Heart right ventricle (tissue), 16 donors: ENCODE measurements around the gene GPR3. TPM values are rescaled to one million over a fixed set of nuclear protein-coding genes. Genes with fewer than 3 reads are reported as not detected.
"Not testable (repeated sequence)": the region's sequence is repeated elsewhere in the genome, so short reads cannot be mapped to it uniquely, and the experiment has no call there.

ENCODE experiments used
- ATAC-seq, 8 donors: fragments of 200-7000 bp; cut with Tn5 transposase; one replicate each; pipeline ENCODE4 v1.9.1; 2020; ENCODE audit warnings: mild to moderate bottlenecking in 8 of 8, moderate library complexity in 8 of 8, moderate number of reproducible peaks in 1 of 8
- DNase-seq, 2 donors: peaks; one replicate each; pipeline ENCODE4 v3.0.0-alpha.2; 2020
- H3K27ac ChIP-seq, 10 donors: fragments of 200-600 bp; sonication (generic) in 2 of 10; one replicate each; pipeline versions ENCODE4 v1.5.0 to v1.8.0; 2020 to 2022; ENCODE audit warnings: mild to moderate bottlenecking in 3 of 10
- H3K27me3 ChIP-seq, 7 donors: fragments of 200-600 bp; one replicate each; pipeline ENCODE4 v1.8.0; 2021 to 2022; ENCODE audit warnings: mild to moderate bottlenecking in 2 of 7
- H3K36me3 ChIP-seq, 9 donors: fragments of 200-600 bp; sonication (generic) in 1 of 9; one replicate each; pipeline versions ENCODE4 v1.5.0 to v1.8.0; 2020 to 2022; ENCODE audit warnings: mild to moderate bottlenecking in 2 of 9
- H3K4me1 ChIP-seq, 9 donors: fragments of 200-600 bp; sonication (generic) in 1 of 9; one replicate each; pipeline versions ENCODE4 v1.5.0 to v1.8.0; 2020 to 2022; ENCODE audit warnings: mild to moderate bottlenecking in 4 of 9
- H3K4me3 ChIP-seq, 10 donors: fragments of 200-600 bp; sonication (generic) in 2 of 10; one replicate each; pipeline versions ENCODE4 v1.5.0 to v1.8.0; 2020 to 2022; ENCODE audit warnings: mild to moderate bottlenecking in 7 of 10, moderate library complexity in 2 of 10
- H3K9me3 ChIP-seq, 11 donors: fragments of 200-600 bp in 10 of 11; sonication (generic) in 2 of 11; one replicate each; pipeline versions ENCODE4 v1.5.0 to v1.8.0; 2013 to 2022; ENCODE audit warnings: mild to moderate bottlenecking in 2 of 11, control low read depth in 1 of 11, moderate library complexity in 1 of 11
- CTCF ChIP-seq, 9 donors: fragments of 200-600 bp; sonication (generic) in 2 of 9; IDR thresholded peaks; one replicate each; pipeline versions ENCODE4 v1.5.0 to v1.8.0; 2021 to 2022; ENCODE audit warnings: antibody characterized with exemption in 9 of 9, mild to moderate bottlenecking in 5 of 9, moderate library complexity in 1 of 9
- WGBS, 2 donors: extraction: QIAGEN DNeasy Blood & Tissue Kit; methylation state at CpG; one replicate each; pipeline ENCODE4 v1.1.7; 2013; ENCODE audit warnings: inconsistent platforms in 1 of 2; 5-methylcytosine and 5-hydroxymethylcytosine counted together
- intact Hi-C, 10 donors: fragments of 100-400 bp; cut with DNase I; formaldehyde crosslinking; loops; one replicate each; pipeline versions ENCODE4 v1.11.1 to v1.14.2; 2022
- polyA plus RNA-seq, 2 donors: library from polyadenylated mRNA; stranded (reverse); fragments of 200-250 nt; gene quantifications; one replicate each; pipeline ENCODE4 v1.2.3, GENCODE V29; 2013
- total RNA-seq, 10 donors: library from RNA; stranded (reverse); fragmentation: NEBNext Ultra II Directional in 3 of 10; extraction: Animal tissue kit (Norgen Biotek cat#: 25700) in 3 of 10; gene quantifications; one replicate each; pipeline versions ENCODE4 v1.2.1 to v1.2.4, GENCODE V29; 2021 to 2023
- donor health status: Arrhythmogenic right ventricular cardiomyopathy.
- donor health status: ischemic (EF 13 %, LVEDD 7.1; RV severe dilation, severe dysfunction).
- donor health status: healthy with polysubstance abuse.
- donor health status: DM: no; HTN: yes; CAD: no.
- donor health status: DM: no; HTN: no; CAD: no.
- donor health status: ischemic (EF 25% LVEDD 6.9; RV normal size, moderate dysfunction).
- donor health status: ischemic (EF 25% LVEDD 5.7; RV mildly dilated, moderate dysfunction).
- donor health status: healthy.
- donor health status: DM: yes; HTN: yes; CAD: no.
- donor health status: Ischemic cardiomyopathy.
- donor health status: ischemic (EF 35%, LVEDD 5.7; RV mildly dilated, moderate dysfunction).
- donor health status: nonischemic (EF 11% LVEDD 7.7; RV severe dilation, severe dysfunction).
- donor health status: DM: yes; HTN: yes; CAD: no.
- donor health status: PGD.
- donor health status: ischemic (EF 29% LVEDD 5.4; RV normal size, mild dysfunction).
- donor health status: nonischemic (EF 23%, LVEDD 6.1; RV moderate dilation, normal function).

GPR3 gene
- total and polyA plus RNA-seq, 12 donors = 0.27 to 3.4 (median 0.42) TPM; not detected in 1

GRCh38 chr1:27405074-27405473 lies 12.7 kb downstream of the GPR3 start:
- WGBS, 2 donors = 25 to 28% methylated on average over 13 of the region's 13 CpGs
- Histone ChIP-seq H3K4me1 (peaks cover 41 to 78% (median 67%) of the 10 kb centered on the region in 9 donors), H3K4me3 (no peak overlapping the region), H3K27ac (peak overlapping the region; percentile 68 to 91 (median 82)), H3K9me3 (no peaks in the 10 kb centered on the region), H3K36me3 (peaks cover 0 to 49% (median 18%) of the 10 kb centered on the region in 9 donors), H3K27me3 (no peaks in the 10 kb centered on the region)
- peak in 1 of 9 donors; percentile 11 for TF ChIP-seq CTCF (IDR thresholded peaks at IDR 0.05)
- peak; percentile 58 to 64 for DNase-seq
- intact Hi-C loops = loop anchor here in 2 of 10 donors (10.0 kb wide), 1 partner anchor 260 kb away; no protein-coding TSS in a partner anchor
- peak; percentile 26 to 57 (median 45) for ATAC-seq

- H3K36me3 ChIP-seq = peaks cover 0 to 56% (median 25%) of the 10 kb centered on the region in 9 donors
- WGBS, 2 donors = 47 to 53% methylated on average over 17 of the region's 18 CpGs
- not testable (repeated sequence) for H3K4me3 ChIP-seq, DNase-seq, H3K27me3 ChIP-seq, H3K9me3 ChIP-seq
- peak in 7 of 9 donors; percentile 16 to 41 (median 26) for TF ChIP-seq CTCF (IDR thresholded peaks at IDR 0.05)
- ATAC-seq = peak in 7 of 8 donors; percentile 7 to 25 (median 11)
- intact Hi-C loops = loop anchor here in 2 of 10 donors (10.0 kb wide), 1 partner anchor 259 kb away; no protein-coding TSS in a partner anchor
- H3K27ac ChIP-seq = peak overlapping the region; percentile 68 to 91 (median 82)
- H3K4me1 ChIP-seq = peaks cover 41 to 71% (median 63%) of the 10 kb centered on the region in 9 donors
Measured at GRCh38 chr1:27405598-27406361, 13.4 kb downstream of the GPR3 start.

- Histone ChIP-seq H3K4me1 (peaks cover 41 to 65% (median 59%) of the 10 kb centered on the region in 9 donors), H3K36me3 (peaks cover 0 to 61% (median 31%) of the 10 kb centered on the region in 9 donors), H3K27ac (peak overlapping the region; percentile 68 to 91 (median 82)), H3K4me3 (no peak overlapping the region), H3K9me3 (no peaks in the 10 kb centered on the region), H3K27me3 (no peaks in the 10 kb centered on the region)
- ATAC-seq = no peak
- DNase-seq = no peak
- TF ChIP-seq CTCF (IDR thresholded peaks at IDR 0.05) = no peak
- intact Hi-C loops = loop anchor here in 2 of 10 donors (10.0 kb wide), 1 partner anchor 258 kb away; no protein-coding TSS in a partner anchor
- WGBS, 2 donors = 55 to 60% methylated on average over 4 of the region's 4 CpGs
Measured at GRCh38 chr1:27406362-27406680, 13.9 kb downstream of the GPR3 start.

- DNase-seq, H3K27me3 ChIP-seq, H3K9me3 ChIP-seq, H3K4me3 ChIP-seq, ATAC-seq: not testable (repeated sequence)
- intact Hi-C loops = loop anchor here in 2 of 10 donors (10.0 kb wide), 1 partner anchor 258 kb away; no protein-coding TSS in a partner anchor
- H3K4me1 ChIP-seq = peaks cover 41 to 61% (median 54%) of the 10 kb centered on the region in 9 donors
- peak overlapping the region; percentile 48 to 91 (median 82) for H3K27ac ChIP-seq
- 82 to 100% methylated on average over 2 of the region's 2 CpGs for WGBS, 2 donors
- peaks cover 0 to 66% (median 36%) of the 10 kb centered on the region in 9 donors for H3K36me3 ChIP-seq
Measured at GRCh38 chr1:27406791-27407190, 14.4 kb downstream of the GPR3 start.
